K562 (cell line): ENCODE results near the gene ERCC6. TPM values are rescaled to one million over a fixed set of nuclear protein-coding genes. Genes with fewer than 3 reads are reported as not detected.

ENCODE experiments used
- ATAC-seq: fragments of 200-7000 bp; cut with Tn5 transposase; 3 replicates; pipeline ENCODE4 v1.9.1; 2020; ENCODE audit warnings: moderate library complexity
- BruUV-seq: library from RNA; stranded (reverse); fragments of 400-500 nt; replicated peaks from 2 replicates; lab custom pipeline; 2021; lab: Mats Ljungman, UMichigan
- CTCF ChIA-PET: fragments of 300-600 bp; formaldehyde crosslinking; extraction: SDS; loops from one replicate; lab custom pipeline; 2021; ENCODE audit warnings: low intra/inter-chr PET ratio; lab: Yijun Ruan, JAX
- POLR2A ChIA-PET: fragments of 300-600, 350-650 bp; sonication (Branson Sonifier 250); formaldehyde crosslinking; extraction: SDS; loops from one replicate; lab custom pipeline; 2021; ENCODE audit warnings: antibody characterized with exemption, inconsistent platforms; lab: Yijun Ruan, JAX
- DNase-seq, 4 experiments: peaks; one replicate each; pipeline versions ENCODE4 v3.0.0 to v3.0.0-alpha.2; 2011 to 2018; ENCODE audit warnings: low spot score in 3 of 4, mixed read lengths in 3 of 4; ENCODE audit errors: extremely low read depth in 1 of 4
- FAIRE-seq: peaks from 2 replicates; lab custom pipeline; 2011; peaks lifted over from hg19 to GRCh38; lab: Jason Lieb, UNC
- H2AFZ ChIP-seq: 2 replicates; pipeline ENCODE4 v1.6.0; 2011; ENCODE audit warnings: low read depth, low read length, control low read depth, inconsistent platforms
- H3K27ac ChIP-seq: fragments of 200-600 bp; 3 replicates; pipeline ENCODE4 v1.8.0; 2011; ENCODE audit warnings: low read depth, mild to moderate bottlenecking, control low read depth, inconsistent platforms, low read length, moderate library complexity, mixed read lengths; ENCODE audit errors: extremely low read depth
- H3K27me3 ChIP-seq, 2 experiments: fragments of 300-600 bp in 1 of 2; 2 replicates in 1 of 2; 3 replicates in 1 of 2; pipeline versions ENCODE4 v1.6.0 to v1.8.0; 2011; ENCODE audit warnings: inconsistent platforms in 2 of 2, low read length in 2 of 2, mild to moderate bottlenecking in 1 of 2, mixed read lengths in 1 of 2, moderate library complexity in 1 of 2; ENCODE audit not compliant: control insufficient read depth in 2 of 2, insufficient read depth in 2 of 2
- H3K36me3 ChIP-seq: fragments of 300-600 bp; 3 replicates; pipeline ENCODE4 v1.8.0; 2011; ENCODE audit warnings: mild to moderate bottlenecking, low read length, inconsistent platforms; ENCODE audit not compliant: control insufficient read depth, insufficient read depth
- H3K4me1 ChIP-seq, 2 experiments: fragments of 200-600 bp in 1 of 2; replicated peaks in 1 of 2; 2 replicates in 1 of 2; 3 replicates in 1 of 2; pipeline versions ENCODE4 v1.5.1 to v1.8.0; 2011; ENCODE audit warnings: inconsistent platforms in 2 of 2, low read length in 2 of 2, mild to moderate bottlenecking in 1 of 2, mixed read lengths in 1 of 2, moderate library complexity in 1 of 2; ENCODE audit not compliant: control insufficient read depth in 2 of 2, insufficient read depth in 2 of 2
- H3K4me2 ChIP-seq: 2 replicates; pipeline ENCODE4 v1.6.1; 2011; ENCODE audit warnings: low read length, control low read depth, inconsistent platforms, mixed read lengths; ENCODE audit not compliant: insufficient read depth
- H3K4me3 ChIP-seq: fragments of 200-600 bp; sonication (generic), shearing (Covaris generic); 2 replicates; pipeline ENCODE4 v1.5.1; 2016; ENCODE audit warnings: control low read depth, inconsistent platforms
- H3K79me2 ChIP-seq: fragments of 200-600 bp; 3 replicates; pipeline ENCODE4 v1.8.0; 2011; ENCODE audit warnings: low read length, inconsistent platforms; ENCODE audit not compliant: control insufficient read depth, insufficient read depth
- H3K9ac ChIP-seq, 2 experiments: 2 replicates each; pipeline versions ENCODE4 v1.6.0 to v1.6.1; 2011; ENCODE audit warnings: low read depth in 2 of 2, low read length in 2 of 2, control low read depth in 1 of 2, inconsistent platforms in 1 of 2, mild to moderate bottlenecking in 1 of 2, mixed read lengths in 1 of 2; ENCODE audit not compliant: insufficient read depth in 1 of 2
- H3K9me1 ChIP-seq: one replicate; pipeline ENCODE4 v1.6.0; 2011; ENCODE audit warnings: inconsistent platforms, mild to moderate bottlenecking, low read length, moderate library complexity; ENCODE audit not compliant: control insufficient read depth, insufficient read depth
- H3K9me3 ChIP-seq: replicated peaks from 2 replicates; pipeline ENCODE4 v1.5.1; 2011; ENCODE audit warnings: low read depth, low read length, inconsistent platforms; ENCODE audit not compliant: control insufficient read depth, insufficient read depth
- H4K20me1 ChIP-seq: replicated peaks from 2 replicates; pipeline ENCODE4 v1.6.1; 2011; ENCODE audit warnings: low read length, inconsistent platforms, mixed read lengths; ENCODE audit not compliant: control insufficient read depth, insufficient read depth
- ATF2 ChIP-seq: sonication (generic); formaldehyde crosslinking; IDR thresholded peaks from 2 replicates; pipeline ENCODE4 v1.8.1; 2022; ENCODE audit warnings: missing genetic modification reagents
- NUFIP1 ChIP-seq: fragments of 450-650 bp; IDR thresholded peaks from 2 replicates; pipeline ENCODE4 v1.6.1; 2018; ENCODE audit not compliant: partially characterized antibody
- PRDM10 ChIP-seq: fragments of 450-650 bp; IDR thresholded peaks from 2 replicates; pipeline ENCODE4 v1.6.1; 2018; ENCODE audit not compliant: partially characterized antibody
- WGBS: fragments of 100-300 bp; shearing (Covaris generic); methylation state at CpG from one replicate; pipeline ENCODE4 v1.1.6; 2016; ENCODE audit warnings: low coverage, mixed read lengths; ENCODE audit not compliant: insufficient coverage; ENCODE audit errors: missing lambda C conversion rate; 5-methylcytosine and 5-hydroxymethylcytosine counted together
- in situ Hi-C: fragments of 300-500 bp; cut with MboI; formaldehyde crosslinking; loops from 4 replicates; pipeline ENCODE4 v1.15.0; 2018; ENCODE audit warnings: inconsistent platforms, mixed read lengths
- intact Hi-C: fragments of 100-400 bp; cut with micrococcal nuclease; formaldehyde crosslinking; loops from 2 replicates; pipeline ENCODE4 v1.14.2; 2022
- polyA plus RNA-seq, 8 experiments: library from polyadenylated mRNA; depleted of rRNA in 4 of 8; stranded (reverse) in 5 of 8; unstranded in 3 of 8; fragments of >200 nt; fragmentation: Nextera tagmentation in 2 of 8; fragmentation: Illumina TruSeq in 1 of 8; extraction: Ambion mirVana in 2 of 8; extraction: Trizol in 1 of 8; gene quantifications; 2 replicates each; pipeline versions ENCODE4 v1.2.1 to v1.2.3, GENCODE V29; 2011 to 2014; ENCODE audit warnings: inconsistent platforms in 1 of 8, missing spikeins in 1 of 8
- total RNA-seq, 7 experiments: library from RNA; depleted of rRNA in 6 of 7; stranded (reverse); fragments of >200 nt in 6 of 7; fragmentation: Illumina TruSeq in 2 of 7; extraction: Trizol in 2 of 7; gene quantifications; 2 replicates each; pipeline versions ENCODE4 v1.2.1 to v1.2.3, GENCODE V29; 2011 to 2021; ENCODE audit warnings: low replicate concordance in 1 of 7

The ERCC6 gene
- total and polyA plus RNA-seq, 9 of the 15 experiments (the other 6 are each of a cell fraction or from before 2014, with no cell fraction given) = 7.8 to 17.7 (median 11.8) TPM

- no TSS peak for BruUV-seq
- 0% methylated on average over 1 of the region's 1 CpG for WGBS
- Histone ChIP-seq H3K79me2 (no peaks in the 10 kb centered on the region), H4K20me1 (no peaks in the 10 kb centered on the region), H3K27ac (no peak overlapping the region), H2AFZ (no peak overlapping the region), H3K9me3 (no peaks in the 10 kb centered on the region), H3K36me3 (no peaks in the 10 kb centered on the region), H3K4me3 (no peak overlapping the region), H3K9me1 (no peaks in the 10 kb centered on the region), H3K4me1 (peaks cover 0 to 4% of the 10 kb centered on the region in 2 experiments; a peak in 2 of 5 replicates), H3K9ac (no peak overlapping the region), H3K4me2 (no peak overlapping the region), H3K27me3 (peaks cover 9 to 16% of the 10 kb centered on the region in 2 experiments; a peak in 3 of 5 replicates)
- ATAC-seq (no peak), DNase-seq (no peak), FAIRE-seq (no peak)
- no peak for TF ChIP-seq PRDM10
- TF ChIP-seq ATF2 = no peak
- TF ChIP-seq NUFIP1 = no peak
- POLR2A ChIA-PET = no interaction called here
- in situ Hi-C loops (no loop called here), intact Hi-C loops (no loop called here)
- CTCF ChIA-PET = no interaction called here
These were observed 28.9 kb upstream of the ERCC6 start for GRCh38 chr10:49567810-49568209.
